K562 (cell line): ENCODE results near the gene SMIM29. TPM values are rescaled to one million over a fixed set of nuclear protein-coding genes. Genes with fewer than 3 reads are reported as not detected.
A peak's percentile ranks its signal among the peaks of the same experiment; 100 is the strongest.

ENCODE experiments used
- ADNP ChIP-seq: fragments of 200-800 bp; sonication (Bioruptor generic); IDR thresholded peaks from 2 replicates; pipeline ENCODE4 v1.6.1; 2016; ENCODE audit warnings: missing genetic modification characterization, missing compliant biosample characterization
- ARNT ChIP-seq, 2 experiments: fragments of 450-650 bp; IDR thresholded peaks; 2 replicates each; pipeline ENCODE4 v1.6.1; 2016; ENCODE audit warnings: mild to moderate bottlenecking in 1 of 2
- BDP1 ChIP-seq: IDR thresholded peaks from 3 replicates; pipeline ENCODE4 v1.6.1; 2011; ENCODE audit not compliant: insufficient read length, insufficient read depth
- CHD2 ChIP-seq: IDR thresholded peaks from 2 replicates; pipeline ENCODE4 v1.6.1; 2011; ENCODE audit warnings: low read depth, low read length
- ESRRA ChIP-seq: fragments of 450-650 bp; IDR thresholded peaks from 2 replicates; pipeline ENCODE4 v1.6.1; 2014; ENCODE audit warnings: low read depth, mild to moderate bottlenecking, moderate library complexity, borderline replicate concordance
- GABPB2 ChIP-seq: fragments of 250-450 bp; sonication (Bioruptor Pico); conservative IDR thresholded peaks from 2 replicates; pipeline ENCODE4 v1.5.1; 2021; ENCODE audit warnings: mild to moderate bottlenecking
- HMG20B ChIP-seq: fragments of 250-450 bp; sonication (Bioruptor Pico); IDR thresholded peaks from 2 replicates; pipeline ENCODE4 v1.5.0; 2021; ENCODE audit warnings: mild to moderate bottlenecking
- HNRNPL ChIP-seq: fragments of 200-400 bp; formaldehyde crosslinking; IDR thresholded peaks from 2 replicates; pipeline ENCODE4 v1.6.1; 2017; ENCODE audit warnings: low read depth, mild to moderate bottlenecking, low read length
- HOXB6 ChIP-seq: fragments of 250-450 bp; sonication (Bioruptor Pico); IDR thresholded peaks from 2 replicates; pipeline ENCODE4 v1.5.1; 2022; ENCODE audit warnings: mild to moderate bottlenecking, borderline replicate concordance
- JUND ChIP-seq, 2 experiments: IDR thresholded peaks; 2 replicates in 1 of 2; 3 replicates in 1 of 2; pipeline ENCODE4 v1.6.1; 2011; ENCODE audit warnings: borderline replicate concordance in 2 of 2, low read depth in 2 of 2, low read length in 2 of 2, improper control_type of control experiment in 1 of 2, missing biosample characterization in 1 of 2, missing genetic modification characterization in 1 of 2, missing genetic modification reagents in 1 of 2
- L3MBTL2 ChIP-seq: fragments of 450-650 bp; IDR thresholded peaks from 2 replicates; pipeline ENCODE4 v1.6.1; 2016; ENCODE audit warnings: mild to moderate bottlenecking, moderate library complexity
- MLX ChIP-seq, 2 experiments: fragments of 450-650 bp in 1 of 2; sonication (generic) in 1 of 2; formaldehyde crosslinking; conservative IDR thresholded peaks; 2 replicates each; pipeline versions ENCODE4 v1.4.0 to v1.8.1; 2020 to 2022; ENCODE audit warnings: mild to moderate bottlenecking in 1 of 2, missing genetic modification reagents in 1 of 2
- MTA1 ChIP-seq: fragments of 450-650 bp; IDR thresholded peaks from 2 replicates; pipeline ENCODE4 v1.6.1; 2017; ENCODE audit warnings: borderline replicate concordance
- MYC ChIP-seq, 2 experiments: fragments of 250-450 bp in 1 of 2; sonication (Bioruptor Pico) in 1 of 2; IDR thresholded peaks; 2 replicates each; pipeline versions ENCODE4 v1.5.1 to v1.6.1; 2012 to 2021; ENCODE audit warnings: low read depth in 2 of 2, borderline replicate concordance in 1 of 2, improper control_type of control experiment in 1 of 2, low read length in 1 of 2, mild to moderate bottlenecking in 1 of 2, moderate library complexity in 1 of 2
- NFIC ChIP-seq: fragments of 450-650 bp; IDR thresholded peaks from 2 replicates; pipeline ENCODE4 v1.6.1; 2017; ENCODE audit warnings: mild to moderate bottlenecking, inconsistent platforms
- POLR2G ChIP-seq: fragments of 200-400 bp; formaldehyde crosslinking; IDR thresholded peaks from 2 replicates; pipeline ENCODE4 v1.6.1; 2017; ENCODE audit warnings: low read depth, mild to moderate bottlenecking, antibody characterized with exemption, low read length, moderate library complexity
- SMAD4 ChIP-seq: fragments of 250-450 bp; sonication (Bioruptor Pico); conservative IDR thresholded peaks from 2 replicates; pipeline ENCODE4 v1.8.0; 2021; ENCODE audit warnings: inconsistent platforms, mild to moderate bottlenecking, moderate library complexity
- TCF7L2 ChIP-seq: fragments of 150-350 bp; IDR thresholded peaks from 2 replicates; pipeline ENCODE4 v1.6.1; 2016; ENCODE audit warnings: low read depth, mild to moderate bottlenecking, low read length, moderate library complexity
- TFE3 ChIP-seq: fragments of 450-650 bp; formaldehyde crosslinking; IDR thresholded peaks from 2 replicates; pipeline ENCODE4 v1.4.0; 2020; ENCODE audit warnings: mild to moderate bottlenecking, mixed read lengths
- XRCC5 ChIP-seq: fragments of 200-400 bp; formaldehyde crosslinking; IDR thresholded peaks from 2 replicates; pipeline ENCODE4 v1.6.1; 2017; ENCODE audit warnings: low read depth, mild to moderate bottlenecking, low read length
- ZBTB8A ChIP-seq: fragments of 450-650 bp; IDR thresholded peaks from 2 replicates; pipeline ENCODE4 v1.6.1; 2018; ENCODE audit warnings: mild to moderate bottlenecking, moderate library complexity; ENCODE audit not compliant: partially characterized antibody
- ZNF175 ChIP-seq: fragments of 200-800 bp; sonication (Bioruptor generic); IDR thresholded peaks from 2 replicates; pipeline ENCODE4 v1.6.1; 2016; ENCODE audit warnings: low read depth, mild to moderate bottlenecking, missing genetic modification characterization, missing compliant biosample characterization
- ZNF212 ChIP-seq: fragments of 450-650 bp; formaldehyde crosslinking; IDR thresholded peaks from 2 replicates; pipeline ENCODE4 v1.4.0; 2020; ENCODE audit warnings: mild to moderate bottlenecking
- ZNF436 ChIP-seq: fragments of 250-450, 450-650 bp; sonication (Bioruptor Pico); formaldehyde crosslinking; IDR thresholded peaks from 2 replicates; pipeline ENCODE4 v1.7.0; 2020; ENCODE audit warnings: mild to moderate bottlenecking
- ZNF668 ChIP-seq: fragments of 250-450 bp; sonication (Bioruptor Pico); IDR thresholded peaks from 2 replicates; pipeline ENCODE4 v1.8.0; 2022; ENCODE audit warnings: mild to moderate bottlenecking, inconsistent platforms
- polyA plus RNA-seq, 8 experiments: library from polyadenylated mRNA; depleted of rRNA in 4 of 8; stranded (reverse) in 5 of 8; unstranded in 3 of 8; fragments of >200 nt; fragmentation: Nextera tagmentation in 2 of 8; fragmentation: Illumina TruSeq in 1 of 8; extraction: Ambion mirVana in 2 of 8; extraction: Trizol in 1 of 8; gene quantifications; 2 replicates each; pipeline versions ENCODE4 v1.2.1 to v1.2.3, GENCODE V29; 2011 to 2014; ENCODE audit warnings: inconsistent platforms in 1 of 8, missing spikeins in 1 of 8
- total RNA-seq, 7 experiments: library from RNA; depleted of rRNA in 6 of 7; stranded (reverse); fragments of >200 nt in 6 of 7; fragmentation: Illumina TruSeq in 2 of 7; extraction: Trizol in 2 of 7; gene quantifications; 2 replicates each; pipeline versions ENCODE4 v1.2.1 to v1.2.3, GENCODE V29; 2011 to 2021; ENCODE audit warnings: low replicate concordance in 1 of 7
- TF ChIP-seq, protein P1 (sequence below): fragments of 250-450 bp; sonication (Bioruptor Pico); IDR thresholded peaks from 2 replicates; pipeline ENCODE4 v1.9.0; 2021; ENCODE audit warnings: mild to moderate bottlenecking

SMIM29 gene
- total and polyA plus RNA-seq, 9 of the 15 experiments (the other 6 are each of a cell fraction or from before 2014, with no cell fraction given) = 6.5 to 36.7 (median 20.9) TPM

GRCh38 chr6:34236443-34237315 lies 12.1 kb downstream of the SMIM29 start, which contains the start of gene HMGA1 (continued):
- TF ChIP-seq MYC (IDR thresholded peaks at IDR 0.05; ENCODE audit: low read depth, low read length) (peak; percentile 76), MYC (CRISPR knock-in tag; IDR thresholded peaks at IDR 0.05; ENCODE audit: borderline replicate concordance, low read depth) (no peak), ADNP (tag) (no peak), TCF7L2 (no peak), GABPB2 (CRISPR knock-in tag) (no peak), BDP1 (no peak), ARNT (IDR thresholded peaks at IDR 0.05) (no peak), NFIC (peak; percentile 96), L3MBTL2 (peak; percentile 21), ZNF212 (CRISPR knock-in tag) (0 out of 2 replicates have a peak, but pooled peaks have one; percentile 33), POLR2G (peak; percentile 98), ESRRA (peak; percentile 20; the same call in 1 of the 2 replicates), HOXB6 (CRISPR knock-in tag) (no peak), ZNF175 (no peak), ZNF668 (no peak), HNRNPL (peak; percentile 92; the same call in 1 of the 2 replicates), XRCC5 (no peak), MTA1 (peak; percentile 59), CHD2 (peak; percentile 34; the same call in 1 of the 2 replicates), MLX (CRISPR knock-in tag; conservative IDR thresholded peaks at IDR 0.05) (peak; percentile 64 to 84; a peak in 1 of 4 replicates), SMAD4 (CRISPR knock-in tag) (peak; percentile 83), TFE3 (no peak), ZBTB8A (no peak), HMG20B (CRISPR knock-in tag) (0 out of 2 replicates have a peak, but pooled peaks have one; percentile 26), ZNF436 (CRISPR knock-in tag) (peak; percentile 57; the same call in 1 of the 2 replicates), JUND (IDR thresholded peaks at IDR 0.05; ENCODE audit: borderline replicate concordance, low read depth, low read length) (peak; percentile 44; the same call in 1 of the 2 replicates), JUND (tag; IDR thresholded peaks at IDR 0.05; ENCODE audit: borderline replicate concordance, low read depth, low read length) (no peak; the same call in 2 of the 3 replicates)
- TF ChIP-seq, protein P1, sequence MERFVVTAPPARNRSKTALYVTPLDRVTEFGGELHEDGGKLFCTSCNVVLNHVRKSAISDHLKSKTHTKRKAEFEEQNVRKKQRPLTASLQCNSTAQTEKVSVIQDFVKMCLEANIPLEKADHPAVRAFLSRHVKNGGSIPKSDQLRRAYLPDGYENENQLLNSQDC (CRISPR knock-in tag) = peak; percentile 95
